Neutrophil (primary cell): ENCODE data around the gene NBEAL2.

Source experiments
- H3K27ac ChIP-seq: fragments of 200-600 bp; sonication (generic); 2 replicates; pipeline ENCODE4 v1.5.1; 2016; ENCODE audit warnings: mild to moderate bottlenecking, moderate library complexity
- H3K27me3 ChIP-seq: fragments of 200-600 bp; sonication (generic); 2 replicates; pipeline ENCODE4 v1.6.0; 2016; ENCODE audit warnings: mild to moderate bottlenecking
- H3K36me3 ChIP-seq: fragments of 200-600 bp; sonication (generic); 2 replicates; pipeline ENCODE4 v1.5.1; 2017
- H3K4me1 ChIP-seq, 2 experiments: fragments of 200-600 bp in 1 of 2; sonication (generic) in 1 of 2; 1 replicate in 1 of 2; 2 replicates in 1 of 2; pipeline versions ENCODE4 v1.5.1 to v1.6.1; 2013 to 2016; ENCODE audit warnings: low read depth in 1 of 2, low read length in 1 of 2, mild to moderate bottlenecking in 1 of 2, moderate library complexity in 1 of 2; ENCODE audit not compliant: control insufficient read depth in 1 of 2, insufficient read depth in 1 of 2
- H3K4me3 ChIP-seq, 2 experiments: fragments of 200-600 bp in 1 of 2; sonication (generic) in 1 of 2; 1 replicate in 1 of 2; 2 replicates in 1 of 2; pipeline ENCODE4 v1.5.1; 2013 to 2016; ENCODE audit warnings: low read depth in 1 of 2, low read length in 1 of 2, mild to moderate bottlenecking in 1 of 2, moderate library complexity in 1 of 2
- H3K9me3 ChIP-seq: fragments of 200-600 bp; sonication (generic); 2 replicates; pipeline ENCODE4 v1.5.1; 2016
- TF ChIP-seq, protein P1 (sequence below): fragments of 200-600 bp; sonication (generic); IDR thresholded peaks from 2 replicates; pipeline ENCODE4 v1.5.1; 2016; ENCODE audit warnings: antibody characterized with exemption

The NBEAL2 gene, protein sequence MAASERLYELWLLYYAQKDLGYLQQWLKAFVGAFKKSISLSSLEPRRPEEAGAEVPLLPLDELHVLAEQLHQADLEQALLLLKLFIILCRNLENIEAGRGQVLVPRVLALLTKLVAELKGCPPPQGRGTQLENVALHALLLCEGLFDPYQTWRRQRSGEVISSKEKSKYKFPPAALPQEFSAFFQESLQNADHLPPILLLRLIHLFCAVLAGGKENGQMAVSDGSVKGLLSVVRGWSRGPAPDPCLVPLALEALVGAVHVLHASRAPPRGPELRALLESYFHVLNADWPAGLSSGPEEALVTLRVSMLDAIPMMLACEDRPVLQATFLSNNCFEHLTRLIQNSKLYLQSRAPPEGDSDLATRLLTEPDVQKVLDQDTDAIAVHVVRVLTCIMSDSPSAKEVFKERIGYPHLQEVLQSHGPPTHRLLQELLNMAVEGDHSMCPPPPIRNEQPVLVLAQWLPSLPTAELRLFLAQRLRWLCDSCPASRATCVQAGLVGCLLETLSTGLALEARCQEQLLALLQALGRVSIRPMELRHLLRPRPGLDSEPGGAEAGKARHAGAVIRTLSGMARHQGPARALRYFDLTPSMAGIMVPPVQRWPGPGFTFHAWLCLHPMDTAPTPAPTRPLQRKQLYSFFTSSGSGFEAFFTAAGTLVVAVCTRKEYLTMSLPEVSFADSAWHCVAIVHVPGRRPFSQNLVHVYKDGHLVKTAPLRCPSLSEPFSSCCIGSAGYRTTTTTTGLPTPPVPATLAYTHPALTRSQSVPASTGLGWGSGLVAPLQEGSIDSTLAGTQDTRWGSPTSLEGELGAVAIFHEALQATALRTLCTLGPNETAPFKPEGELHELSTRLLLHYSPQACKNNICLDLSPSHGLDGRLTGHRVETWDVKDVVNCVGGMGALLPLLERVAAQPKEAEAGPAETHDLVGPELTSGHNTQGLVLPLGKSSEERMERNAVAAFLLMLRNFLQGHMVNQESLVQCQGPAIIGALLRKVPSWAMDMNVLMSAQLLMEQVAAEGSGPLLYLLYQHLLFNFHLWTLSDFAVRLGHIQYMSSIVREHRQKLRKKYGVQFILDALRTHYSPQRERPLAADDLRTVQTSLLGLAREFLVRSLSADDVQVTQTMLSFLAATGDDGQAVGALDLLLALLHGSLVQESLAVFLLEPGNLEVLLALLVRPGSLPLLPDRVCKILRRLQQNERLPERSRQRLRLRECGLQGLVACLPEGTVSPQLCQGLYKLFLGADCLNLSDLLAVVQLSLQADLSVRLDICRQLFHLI (N-terminal part only)

DNA sequence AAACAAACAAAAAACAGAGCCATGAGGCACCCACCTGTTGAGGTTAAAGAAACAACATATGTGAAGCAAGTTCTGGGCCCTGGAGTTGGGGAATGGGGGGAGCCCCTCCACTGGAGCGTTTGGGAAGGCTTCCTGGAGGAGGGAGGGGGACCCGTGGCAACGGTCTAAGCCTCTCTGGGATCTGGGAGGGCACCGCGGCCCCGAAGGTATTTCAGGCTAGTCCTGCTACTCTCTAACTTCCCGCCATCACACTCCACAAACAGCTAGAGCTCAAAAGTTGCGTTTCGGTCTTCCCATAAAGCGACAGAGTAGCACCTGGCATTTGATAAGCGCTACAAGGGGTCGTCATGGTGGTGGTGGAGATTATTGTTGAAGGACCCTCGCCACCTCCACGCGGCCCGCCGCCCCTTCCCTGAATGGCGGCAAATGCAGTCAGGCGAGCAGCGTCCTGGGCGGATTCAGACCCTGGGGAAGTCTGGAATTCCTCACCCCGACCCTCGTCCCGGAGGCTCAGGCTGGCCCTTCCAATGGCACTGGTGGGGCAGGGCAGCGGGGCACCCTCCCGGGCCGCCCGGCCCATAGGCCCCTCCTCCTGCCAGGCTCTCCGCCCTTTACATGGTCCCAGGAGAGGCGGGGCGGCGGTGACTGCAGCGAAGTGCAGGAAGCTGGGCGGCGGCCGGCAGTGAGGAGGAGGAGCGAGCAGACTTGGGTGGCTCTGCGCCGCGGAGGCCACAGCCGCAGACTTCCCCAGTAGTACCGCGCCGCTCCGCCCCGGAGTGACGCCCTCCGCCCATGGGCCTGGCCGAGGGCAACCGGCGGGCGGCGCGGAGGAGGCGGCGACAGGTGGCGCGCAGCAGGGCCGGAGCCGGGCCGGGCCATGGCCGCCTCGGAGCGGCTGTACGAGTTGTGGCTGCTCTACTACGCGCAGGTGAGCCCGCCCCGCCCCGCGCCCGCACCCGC, at the start of gene NBEAL2:
Gene NBEAL2, plus strand, starts transcription at position 682 of the 960 bp plus-strand sequence. Its CDS starts 196 bp downstream, at position 878.
- H3K36me3 ChIP-seq, result no peaks in the 10 kb centered on the region
- H3K4me1 ChIP-seq, result peaks cover 88% of the 10 kb centered on the region in 2 experiments
- H3K9me3 ChIP-seq, result no peaks in the 10 kb centered on the region
- H3K27ac ChIP-seq, result peak within 1 kb of the TSS; percentile 87
- H3K27me3 ChIP-seq, result no peaks in the 10 kb centered on the region
- H3K4me3 ChIP-seq, result peak within 1 kb of the TSS; percentile 93
- TF ChIP-seq, protein P1, sequence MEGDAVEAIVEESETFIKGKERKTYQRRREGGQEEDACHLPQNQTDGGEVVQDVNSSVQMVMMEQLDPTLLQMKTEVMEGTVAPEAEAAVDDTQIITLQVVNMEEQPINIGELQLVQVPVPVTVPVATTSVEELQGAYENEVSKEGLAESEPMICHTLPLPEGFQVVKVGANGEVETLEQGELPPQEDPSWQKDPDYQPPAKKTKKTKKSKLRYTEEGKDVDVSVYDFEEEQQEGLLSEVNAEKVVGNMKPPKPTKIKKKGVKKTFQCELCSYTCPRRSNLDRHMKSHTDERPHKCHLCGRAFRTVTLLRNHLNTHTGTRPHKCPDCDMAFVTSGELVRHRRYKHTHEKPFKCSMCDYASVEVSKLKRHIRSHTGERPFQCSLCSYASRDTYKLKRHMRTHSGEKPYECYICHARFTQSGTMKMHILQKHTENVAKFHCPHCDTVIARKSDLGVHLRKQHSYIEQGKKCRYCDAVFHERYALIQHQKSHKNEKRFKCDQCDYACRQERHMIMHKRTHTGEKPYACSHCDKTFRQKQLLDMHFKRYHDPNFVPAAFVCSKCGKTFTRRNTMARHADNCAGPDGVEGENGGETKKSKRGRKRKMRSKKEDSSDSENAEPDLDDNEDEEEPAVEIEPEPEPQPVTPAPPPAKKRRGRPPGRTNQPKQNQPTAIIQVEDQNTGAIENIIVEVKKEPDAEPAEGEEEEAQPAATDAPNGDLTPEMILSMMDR, result peak; percentile 90

DNA sequence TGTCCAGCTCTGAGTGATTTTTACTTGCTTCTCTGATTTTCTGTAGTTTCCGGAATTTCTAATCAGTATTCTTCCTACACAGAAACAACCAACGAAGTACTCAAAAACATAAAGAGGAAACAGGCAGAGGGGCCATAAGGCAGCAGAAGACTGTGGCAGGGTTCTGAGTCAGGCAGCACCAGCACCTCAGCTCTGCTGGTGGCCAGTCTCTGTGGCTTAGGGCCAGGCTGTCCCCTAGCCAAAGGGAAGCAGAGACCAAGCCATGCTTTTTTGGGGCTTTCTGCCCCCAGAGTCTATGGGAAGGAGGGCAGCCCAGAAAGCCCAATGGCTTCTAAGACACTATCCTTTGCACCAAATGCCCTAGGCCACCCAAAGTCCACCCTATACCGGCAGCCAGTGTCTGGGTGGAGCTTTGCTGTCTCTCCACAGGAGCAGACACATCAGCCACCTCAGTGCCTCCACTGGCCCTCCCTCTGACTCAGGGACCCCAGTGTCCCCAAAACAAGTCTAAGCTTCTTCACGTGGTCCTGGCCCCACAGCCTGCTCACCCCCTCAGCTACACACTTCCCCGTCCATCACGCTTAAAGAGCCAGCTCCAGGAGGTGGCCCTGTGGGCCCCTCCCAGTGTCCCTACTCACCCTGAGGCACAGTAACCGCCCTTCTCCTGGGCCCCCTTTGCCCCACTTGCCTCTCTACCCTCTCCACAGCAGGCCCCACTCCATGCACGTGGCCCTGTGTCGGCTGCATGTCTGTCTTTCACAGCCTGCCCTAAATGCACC, 49.1 kb upstream of the NBEAL2 start:
- Histone ChIP-seq H3K9me3 (no peaks in the 10 kb centered on the region), H3K4me3 (peak overlapping the region; percentile 12 to 50), H3K36me3 (no peaks in the 10 kb centered on the region), H3K27ac (peak overlapping the region; percentile 86), H3K4me1 (peaks cover 97 to 100% of the 10 kb centered on the region in 2 experiments), H3K27me3 (no peaks in the 10 kb centered on the region)
- TF ChIP-seq, protein P1, result no peak

DNA sequence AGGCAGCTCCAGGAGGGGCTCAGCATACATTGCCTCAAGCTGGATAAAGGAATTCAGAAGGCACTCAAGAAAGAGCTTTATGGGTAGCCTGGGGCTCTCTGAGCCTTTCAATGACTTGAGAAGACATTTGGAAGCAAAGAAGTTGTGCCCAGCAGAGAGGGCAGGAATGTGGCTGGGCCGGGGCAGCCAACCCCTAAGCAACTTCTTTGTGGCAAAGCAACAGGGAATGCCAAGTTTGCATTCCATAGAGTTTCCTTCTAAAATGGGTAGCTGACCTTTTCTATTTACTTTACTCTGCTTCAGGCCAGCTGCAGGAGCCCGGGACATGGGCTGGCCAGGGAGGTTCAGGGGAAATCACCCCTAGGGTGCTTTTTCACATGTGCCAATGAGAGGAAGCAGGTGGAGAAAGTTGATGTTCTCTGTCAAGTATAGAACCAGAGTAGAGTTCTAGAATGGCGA, 48.5 kb upstream of the NBEAL2 start:
- Histone ChIP-seq H3K4me1 (peaks cover 97 to 100% of the 10 kb centered on the region in 2 experiments), H3K4me3 (peak overlapping the region; percentile 37 to 50), H3K27ac (peak overlapping the region; percentile 86), H3K9me3 (no peaks in the 10 kb centered on the region), H3K36me3 (no peaks in the 10 kb centered on the region), H3K27me3 (no peaks in the 10 kb centered on the region)
- TF ChIP-seq, protein P1, result no peak

DNA sequence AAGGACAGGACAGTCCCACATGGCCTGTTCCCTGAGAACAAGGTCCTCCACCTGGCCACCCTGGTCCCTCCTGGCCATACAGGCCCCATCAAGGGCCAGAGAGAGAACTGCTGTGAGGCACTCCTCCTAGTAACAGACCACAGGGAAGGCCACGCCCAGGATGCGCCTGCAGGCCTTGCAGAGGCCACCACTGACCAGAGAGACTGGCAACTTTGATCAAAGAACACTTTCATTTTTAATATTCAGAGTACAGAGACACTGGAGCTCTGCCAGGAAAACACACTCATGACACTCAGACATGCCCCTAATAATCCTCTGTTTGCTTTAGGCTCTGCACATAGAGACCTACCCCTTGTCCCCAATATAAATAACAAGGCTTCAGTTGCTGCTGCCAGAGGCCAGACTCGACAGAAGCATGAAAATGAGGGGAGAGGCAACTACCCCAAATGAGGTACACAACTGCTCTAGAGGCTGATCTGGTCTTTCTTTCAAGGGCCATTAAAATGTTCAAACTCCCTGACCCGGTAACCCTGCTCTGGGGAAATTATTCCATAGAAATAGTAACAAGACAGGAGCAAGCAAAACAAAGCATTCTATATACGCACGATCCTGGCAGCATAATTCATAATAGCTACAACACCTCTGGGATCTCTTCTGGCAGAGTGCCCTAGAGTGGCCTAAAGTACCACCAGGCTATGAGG, 47.7 kb upstream of the NBEAL2 start:
- H3K4me1 ChIP-seq, result peaks cover 97 to 100% of the 10 kb centered on the region in 2 experiments
- no peaks in the 10 kb centered on the region for H3K27me3 ChIP-seq
- H3K36me3 ChIP-seq, result no peaks in the 10 kb centered on the region
- peak overlapping the region; percentile 86 for H3K27ac ChIP-seq
- H3K9me3 ChIP-seq, result no peaks in the 10 kb centered on the region
- TF ChIP-seq, protein P1, result peak; percentile 21
- peak overlapping the region; percentile 37 to 50 for H3K4me3 ChIP-seq
